DMS 273 (cell line): ENCODE measurements around the gene NR3C2.
"Not testable (repeated sequence)": the region's sequence is repeated elsewhere in the genome, so short reads cannot be mapped to it uniquely, and the experiment has no call there.

Experiments used
- DNase-seq: peaks from one replicate; lab custom pipeline; 2025; ENCODE audit not compliant: unreplicated experiment; lab: John Stamatoyannopoulos, UW

Gene NR3C2

DNA sequence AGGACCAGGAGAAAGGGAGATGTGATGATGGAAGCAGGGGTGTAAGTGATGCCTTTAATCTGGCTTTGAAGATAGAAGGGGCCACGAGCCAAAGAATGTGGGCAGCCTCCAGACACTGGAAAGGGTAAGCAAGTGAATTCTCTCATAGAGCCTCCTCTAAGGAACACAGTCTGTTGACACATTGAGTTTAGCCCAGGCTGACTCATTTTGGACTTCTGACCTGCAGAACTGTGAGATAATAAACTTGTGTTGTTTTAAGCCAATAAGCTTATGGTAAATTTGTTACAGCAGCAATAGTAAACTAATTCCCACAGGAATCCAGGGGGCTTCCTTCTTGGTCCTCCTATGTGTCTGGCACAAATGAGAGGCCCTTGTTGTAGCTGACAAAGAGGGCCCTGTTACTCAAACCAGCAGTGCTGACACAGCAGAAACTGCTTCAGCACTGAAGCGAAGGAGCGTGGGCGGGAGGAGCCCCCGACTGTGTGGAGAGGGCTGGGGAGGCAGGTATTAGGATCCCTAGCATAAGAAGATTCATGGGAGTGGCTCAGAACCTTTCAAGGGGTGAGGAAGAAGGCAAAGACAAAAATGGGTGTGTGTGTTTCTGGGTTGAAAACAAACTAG lies 268.7 kb downstream of the NR3C2 start:
- no peak for DNase-seq

DNA sequence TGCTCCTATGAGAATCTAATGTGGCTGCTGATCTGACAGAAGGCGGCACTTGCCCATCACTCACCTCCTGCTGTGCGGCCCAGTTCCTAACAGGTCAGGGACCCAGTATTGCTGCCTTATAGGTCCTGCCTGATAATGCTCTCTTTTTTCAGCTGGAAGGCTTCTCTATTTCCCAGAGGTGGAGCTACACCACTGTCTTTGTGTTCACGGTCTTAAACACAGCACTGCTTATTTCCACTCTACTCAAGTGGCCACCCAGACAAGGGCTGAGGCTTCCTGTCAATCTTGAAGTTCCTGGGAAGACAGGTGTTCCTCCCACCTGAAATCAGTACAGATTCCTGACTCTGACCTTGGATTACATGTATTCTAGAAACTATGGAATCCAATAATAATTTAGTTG lies 270.6 kb downstream of the NR3C2 start:
- no peak for DNase-seq

DNA sequence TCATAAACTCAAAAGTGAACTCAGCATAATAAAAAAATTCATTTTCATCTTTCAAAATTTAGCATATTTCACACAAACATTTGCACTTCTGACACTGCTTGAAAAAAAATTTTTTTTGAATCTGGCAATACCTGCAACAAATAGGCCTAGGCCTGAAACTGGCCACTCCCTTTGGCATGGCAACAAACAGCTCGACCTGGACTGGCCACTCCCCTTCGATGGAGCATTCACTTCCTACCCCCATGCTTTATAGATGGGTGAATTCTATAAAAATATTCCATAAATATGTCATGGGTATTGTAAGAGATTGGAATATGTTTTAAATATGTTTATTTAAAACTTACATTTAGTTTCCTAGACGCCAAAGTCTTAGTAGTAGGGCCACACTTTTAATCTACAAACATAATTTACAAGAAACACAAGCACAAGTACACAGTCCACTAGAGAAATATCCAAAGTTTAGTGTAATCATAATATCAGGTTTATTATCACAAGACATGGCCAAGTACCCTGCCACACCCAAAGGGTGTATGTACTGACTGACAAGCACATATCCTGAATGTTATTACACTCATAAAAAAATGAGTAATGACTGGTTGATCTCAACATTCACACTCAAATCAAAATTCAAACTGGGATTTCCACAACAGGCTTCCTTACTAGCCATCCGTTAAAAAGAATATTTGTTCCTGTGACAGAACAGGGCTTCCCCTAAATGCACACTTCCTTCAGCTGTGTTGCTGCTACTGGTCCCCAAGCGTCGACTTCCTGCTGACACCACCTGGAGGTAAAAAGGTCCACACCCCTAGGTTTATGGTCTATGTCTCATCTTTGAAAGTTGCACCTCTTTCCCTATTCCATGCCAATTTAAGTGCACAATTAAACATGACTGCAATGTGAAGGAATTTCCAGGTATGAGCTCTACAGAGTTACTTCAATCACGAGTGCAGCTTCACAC lies 271.5 kb downstream of the NR3C2 start:
- DNase-seq = no peak

DNA sequence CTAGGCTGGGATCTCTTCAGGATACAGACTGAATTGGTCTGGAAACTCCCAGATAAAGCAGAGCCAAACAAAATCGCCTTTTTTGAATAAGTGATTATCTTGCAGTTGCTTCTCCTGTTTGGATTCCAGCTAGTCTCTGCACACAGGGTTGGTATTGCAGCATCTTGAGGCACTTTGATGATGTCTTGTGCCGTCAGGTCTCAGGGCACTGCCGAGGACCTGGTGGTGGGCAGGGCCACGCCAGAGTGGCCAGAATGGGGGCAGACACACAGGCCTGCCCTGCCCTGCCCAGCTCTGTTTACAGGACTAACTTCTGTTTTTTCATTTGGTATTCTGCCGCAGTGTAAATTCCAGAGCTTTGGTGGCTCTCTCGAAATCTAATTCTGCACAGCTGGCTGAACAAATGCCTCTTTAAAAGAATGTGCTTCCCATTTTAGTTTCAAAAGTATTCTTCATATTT lies 276.1 kb downstream of the NR3C2 start:
- DNase-seq = no peak

DNA sequence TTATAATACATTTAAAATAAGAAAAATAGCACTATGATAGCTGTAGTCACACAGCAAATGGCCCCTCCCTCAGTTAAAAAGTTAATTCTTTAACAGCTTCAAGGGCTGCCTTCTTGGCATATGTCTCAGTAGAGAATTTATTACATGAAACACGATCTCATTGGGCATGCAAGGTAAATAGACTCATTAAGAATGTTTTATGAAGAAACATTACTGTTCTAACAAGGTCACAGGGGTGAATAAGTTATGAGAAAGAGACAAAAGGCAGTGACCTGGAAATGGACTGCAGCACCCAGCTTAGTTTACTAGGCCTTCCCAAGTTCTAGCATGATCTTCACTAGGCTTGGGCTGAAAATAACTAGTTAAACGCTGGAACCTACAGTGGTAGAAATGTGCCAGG lies 277.7 kb downstream of the NR3C2 start:
- DNase-seq = peak; percentile 15

DNA sequence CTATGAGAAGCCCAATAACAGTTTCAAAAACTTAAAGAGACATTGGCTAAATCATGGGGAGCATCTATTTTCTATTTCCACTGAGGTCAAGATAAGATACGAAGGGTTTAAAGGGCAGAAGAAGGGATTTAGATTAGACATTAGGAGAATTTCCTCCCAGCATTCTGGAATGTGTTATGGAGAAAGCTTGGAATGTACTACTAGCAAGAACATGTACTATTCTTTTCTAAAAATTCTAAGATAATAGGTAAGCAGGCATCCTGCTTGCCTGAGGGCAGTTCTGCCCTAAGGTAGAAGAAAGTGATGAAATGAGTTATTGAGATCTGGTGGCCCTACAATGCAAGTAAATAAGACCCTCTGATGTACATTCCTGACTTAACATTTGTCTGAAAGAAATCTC lies 279.2 kb downstream of the NR3C2 start:
- DNase-seq = no peak

DNA sequence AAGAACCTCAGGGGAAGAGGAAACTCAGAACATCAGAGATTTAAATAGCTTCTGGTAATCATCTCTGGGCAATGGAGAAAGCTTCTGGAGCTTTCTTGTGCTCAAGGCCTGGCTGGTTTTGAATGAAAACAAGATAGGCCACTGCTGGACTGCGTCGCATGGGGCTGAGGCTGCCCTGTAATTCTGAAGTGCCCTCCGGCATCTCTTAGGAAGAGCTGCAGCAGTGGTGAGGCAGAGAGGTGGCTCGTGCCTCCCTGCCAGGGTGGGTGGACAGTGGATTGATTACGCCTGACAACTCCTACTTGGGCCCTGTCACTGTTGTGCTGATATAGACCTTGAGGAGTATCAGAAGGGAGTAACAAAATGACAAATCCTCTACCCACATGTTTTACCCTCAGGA lies 279.7 kb downstream of the NR3C2 start:
- no peak for DNase-seq

DNA sequence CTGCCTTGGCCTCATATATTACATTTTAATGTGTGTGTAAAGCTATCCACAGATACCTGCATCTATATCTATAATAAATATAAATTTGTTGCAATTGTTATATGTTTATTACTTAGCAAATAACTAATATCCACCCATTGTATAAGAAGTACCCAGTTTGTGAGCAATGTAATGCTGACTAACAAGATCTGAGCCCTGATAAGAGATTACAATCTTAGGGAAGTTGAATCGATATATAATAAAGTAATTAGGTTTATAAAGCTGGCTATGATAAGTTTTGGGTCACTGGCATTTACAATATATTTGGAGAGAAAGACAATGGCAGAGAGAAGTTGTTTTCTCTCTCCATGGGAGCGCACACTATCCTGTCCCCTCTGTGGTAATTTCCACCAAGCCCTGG lies 280.6 kb downstream of the NR3C2 start:
- DNase-seq = no peak

DNA sequence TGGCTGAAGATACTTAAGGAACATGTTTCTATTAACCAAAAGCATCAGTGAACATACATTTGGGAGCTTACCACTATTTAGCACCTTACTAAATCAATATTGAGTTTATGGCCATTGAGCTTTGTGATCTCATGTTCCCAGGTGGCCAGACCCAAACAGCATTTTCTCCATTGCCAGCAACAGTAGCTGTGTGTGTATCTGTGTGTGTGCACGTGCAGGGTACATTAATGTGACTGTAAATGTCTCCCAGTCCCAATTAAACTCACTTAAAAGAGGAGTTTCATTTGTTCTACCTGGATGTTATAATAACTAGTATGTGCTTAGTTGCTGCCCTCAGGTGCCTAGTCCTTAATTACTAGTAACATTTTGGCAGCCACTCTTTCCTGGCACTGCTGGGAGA lies 282.4 kb downstream of the NR3C2 start:
- no peak for DNase-seq

DNA sequence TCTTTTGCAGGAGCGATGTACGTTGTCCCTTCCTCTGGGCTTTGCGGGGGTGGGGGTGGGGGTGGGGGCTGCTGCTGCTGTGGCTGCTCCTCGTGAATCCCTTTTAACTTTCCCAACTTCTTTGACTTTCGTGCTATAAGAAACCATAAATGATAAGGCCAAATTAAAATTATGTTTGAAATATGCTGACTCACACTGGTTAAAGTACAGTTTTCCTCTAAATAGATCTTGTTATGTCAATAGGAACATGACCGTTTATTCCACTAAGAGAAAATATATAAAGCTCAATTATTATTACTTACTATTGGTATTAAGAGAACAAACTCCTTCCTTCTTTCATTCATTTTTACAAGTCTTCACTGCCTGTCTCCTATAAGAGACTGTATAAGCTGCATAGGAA lies 287.4 kb downstream of the NR3C2 start:
- no peak for DNase-seq

DNA sequence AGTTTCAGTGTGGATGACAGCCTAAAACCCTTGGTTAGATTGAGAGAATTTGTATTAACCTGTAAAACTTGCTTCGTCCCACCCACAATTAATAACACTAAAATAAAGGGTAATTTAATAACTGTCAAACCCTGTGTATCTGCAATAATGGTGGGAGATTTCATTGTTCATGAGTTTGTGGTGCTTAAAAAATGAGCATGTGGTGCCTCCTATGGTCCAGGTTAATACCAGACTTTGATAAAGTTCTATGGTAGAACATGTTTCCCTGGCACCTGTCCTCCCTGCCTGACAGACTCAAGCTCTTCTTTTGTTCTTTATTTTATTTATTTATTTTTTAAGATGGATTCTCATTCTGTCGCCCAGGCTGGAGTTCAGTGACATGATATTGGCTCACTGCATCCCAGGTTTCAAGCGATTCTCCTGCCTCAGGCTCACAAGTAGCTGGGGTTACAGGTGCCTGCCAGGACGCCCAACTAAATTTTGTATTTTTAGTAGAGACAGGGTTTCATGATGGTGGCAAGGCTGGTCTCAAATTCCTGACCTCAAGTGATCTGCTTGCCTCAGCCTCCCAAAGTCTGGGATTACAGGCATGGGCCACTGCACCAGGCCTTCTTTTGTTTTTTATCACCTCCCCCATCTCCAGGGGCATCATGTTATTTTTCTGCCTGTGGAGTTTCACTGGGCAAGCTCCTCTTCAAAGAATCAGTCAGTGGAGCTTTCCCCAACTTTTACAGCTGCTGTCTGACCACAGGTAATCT lies 289.2 kb downstream of the NR3C2 start:
- peak; percentile 1 for DNase-seq

DNA sequence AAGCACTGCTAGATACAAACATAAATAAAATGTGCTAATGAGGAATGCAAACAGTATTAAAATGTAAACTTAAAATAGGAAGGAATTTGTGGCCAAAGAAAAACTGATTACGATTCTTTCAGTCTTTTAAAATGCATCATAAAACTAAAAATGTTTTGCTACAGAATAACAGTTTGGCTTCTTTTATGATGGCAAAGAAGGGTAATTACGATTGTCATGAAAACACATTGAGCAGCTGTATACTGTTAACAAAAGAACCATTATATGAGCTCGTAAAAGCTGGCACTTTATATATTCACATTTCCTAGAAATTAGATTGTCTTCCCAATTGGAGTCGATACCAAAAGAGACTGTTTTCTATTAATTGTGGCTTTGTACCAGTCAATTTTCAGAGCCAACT lies 290.4 kb downstream of the NR3C2 start:
- DNase-seq = no peak

DNA sequence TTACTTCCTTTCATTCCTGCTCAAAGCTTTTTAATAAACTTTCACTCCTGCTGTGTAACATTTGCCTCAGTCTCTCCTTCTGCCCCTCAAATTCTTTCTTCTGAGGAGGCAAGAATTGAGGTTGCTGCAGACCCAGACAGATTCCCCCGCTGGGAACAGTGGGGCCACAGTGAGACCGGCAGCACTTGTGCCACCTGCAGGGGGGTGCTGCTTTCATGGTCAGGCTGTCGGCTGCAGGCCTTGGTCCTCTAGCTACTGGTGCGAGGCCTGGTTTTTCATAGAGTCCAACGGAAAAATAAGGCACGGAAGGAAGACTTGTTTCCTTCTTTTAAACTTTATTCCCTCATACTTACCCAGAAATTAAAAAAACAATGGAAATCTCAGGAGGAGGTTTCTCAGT lies 296.7 kb downstream of the NR3C2 start:
- DNase-seq = no peak

DNA sequence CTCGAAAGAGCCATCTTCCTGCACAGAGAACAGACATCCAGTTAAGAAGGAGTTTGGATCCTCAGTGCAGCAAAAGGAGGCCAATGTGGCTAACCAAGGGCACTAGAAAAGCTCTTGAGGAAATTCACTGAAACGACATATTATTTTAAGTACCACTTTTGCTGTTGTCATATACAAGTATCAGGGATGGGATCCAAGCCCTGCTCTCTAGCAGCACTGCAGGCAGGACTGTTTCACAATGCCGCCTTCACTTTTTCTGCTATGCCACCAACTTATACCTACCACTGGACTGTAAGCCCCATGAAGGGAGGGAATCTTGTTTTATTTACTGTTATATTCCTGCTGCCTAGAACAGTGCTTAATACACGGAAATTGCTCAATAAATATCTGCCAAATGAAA lies 299.0 kb downstream of the NR3C2 start:
- DNase-seq = no peak

DNA sequence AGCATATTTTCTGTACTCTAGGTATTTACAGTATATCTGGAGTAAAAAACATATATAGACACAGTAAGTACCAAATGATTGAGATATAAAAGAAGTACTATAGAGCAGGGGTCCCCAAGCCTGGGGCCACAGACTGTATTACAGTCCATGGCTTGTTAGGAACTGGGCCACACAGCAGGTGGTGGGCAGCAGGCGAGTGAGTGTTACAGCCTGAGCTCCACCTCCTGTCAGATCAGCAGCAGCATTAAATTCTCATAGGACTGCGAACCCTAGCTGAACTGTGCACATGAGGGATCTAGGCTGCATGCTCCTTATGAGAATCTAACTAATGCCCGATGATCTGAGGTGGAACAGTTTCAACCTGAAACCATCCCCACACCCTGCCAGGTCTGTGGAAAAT lies 300.7 kb downstream of the NR3C2 start:
- DNase-seq = no peak

DNA sequence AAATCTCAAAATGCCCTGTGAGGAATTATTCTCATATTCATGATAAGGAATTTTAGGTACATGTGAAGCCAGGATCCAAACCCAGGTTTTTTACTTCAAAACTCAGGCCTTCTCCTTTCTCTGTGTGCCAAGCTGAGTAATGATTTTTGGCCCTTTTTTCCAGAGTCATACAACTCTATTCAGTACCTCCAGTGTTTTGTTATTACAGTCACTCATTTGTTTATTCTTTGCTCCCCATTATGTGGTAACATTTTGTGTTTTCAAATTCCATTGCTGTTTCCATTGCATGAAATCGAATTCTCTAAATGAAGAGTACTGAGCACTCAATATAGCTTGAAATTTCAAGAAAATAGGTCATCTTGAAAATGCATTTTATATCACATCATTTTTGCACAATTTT lies 315.4 kb downstream of the NR3C2 start:
- DNase-seq = no peak

DNA sequence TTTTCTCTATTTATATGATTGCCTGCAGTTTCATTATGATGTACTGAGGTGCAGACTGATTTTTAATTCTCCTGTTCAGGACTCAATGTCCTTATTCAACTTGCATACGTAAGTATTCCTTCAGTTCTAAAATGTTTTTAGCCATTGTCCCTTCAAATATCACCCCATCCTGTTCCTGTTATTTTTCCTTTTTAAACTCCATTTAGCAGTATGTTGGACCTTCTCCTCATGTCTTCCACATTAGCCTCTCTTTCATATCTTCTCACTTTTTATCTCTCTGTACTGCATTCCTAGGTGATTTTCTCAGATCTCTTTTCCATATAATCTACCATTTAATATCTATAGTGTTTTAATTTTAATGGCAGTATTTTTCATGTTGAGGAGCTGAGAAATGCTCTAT lies 317.7 kb downstream of the NR3C2 start:
- DNase-seq = no peak

DNA sequence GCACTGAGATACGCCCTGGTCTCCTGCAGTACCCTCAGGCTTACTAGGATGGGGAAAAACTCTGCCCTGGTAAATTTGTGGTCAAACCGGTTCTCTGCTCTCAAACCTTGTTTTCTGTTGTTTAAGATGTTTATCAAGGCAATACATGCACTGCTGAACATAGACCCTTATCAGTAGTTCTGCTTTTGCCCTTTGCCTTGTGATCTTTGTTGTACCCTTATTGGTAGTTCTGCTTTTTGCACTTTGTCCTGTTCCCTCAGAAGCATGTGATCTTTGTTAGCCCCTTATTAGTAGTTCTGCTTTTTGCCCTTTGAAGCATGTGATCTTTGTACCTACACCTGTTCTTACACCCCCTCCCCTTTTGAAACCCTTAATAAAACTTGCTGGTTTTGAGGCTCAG lies 319.1 kb downstream of the NR3C2 start:
- not testable (repeated sequence) for DNase-seq

DNA sequence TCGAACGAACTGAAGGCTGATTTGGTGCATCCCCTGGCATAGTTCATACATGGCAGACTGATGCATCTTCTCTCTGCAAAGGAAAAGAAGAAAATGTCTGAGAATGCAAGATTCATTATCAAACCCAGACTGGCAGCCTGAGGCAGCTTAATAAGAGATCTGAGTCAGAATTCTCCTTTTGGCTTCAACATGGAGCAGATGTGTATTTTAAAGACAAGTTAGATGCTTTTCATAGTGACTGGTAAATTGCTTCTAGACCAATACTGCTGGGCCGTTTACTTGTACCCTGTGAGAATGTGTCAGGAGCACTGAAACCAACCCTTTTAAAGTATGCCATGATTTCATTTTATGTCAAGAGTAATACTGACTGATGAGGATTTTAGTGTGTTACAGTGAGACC lies 322.0 kb downstream of the NR3C2 start:
- no peak for DNase-seq

DNA sequence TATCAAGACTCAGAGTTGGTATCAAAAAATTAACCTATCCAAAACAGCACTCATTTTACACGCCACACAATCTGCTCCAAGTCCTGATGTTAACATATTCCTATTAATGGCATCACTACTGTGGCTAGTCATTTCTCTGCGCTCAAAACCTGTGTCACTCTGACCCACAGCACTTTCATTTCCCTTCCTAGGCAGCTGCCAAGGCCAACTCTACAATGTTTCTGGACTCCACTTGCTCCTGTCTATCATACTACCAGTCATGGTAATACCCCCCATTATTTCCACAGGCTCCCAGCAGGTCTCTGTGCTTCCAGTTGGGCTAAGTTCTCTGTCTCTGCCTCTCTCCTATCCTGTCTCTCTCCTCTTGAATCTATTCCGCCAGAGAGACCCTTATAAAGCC lies 323.6 kb downstream of the NR3C2 start:
- DNase-seq = no peak

DNA sequence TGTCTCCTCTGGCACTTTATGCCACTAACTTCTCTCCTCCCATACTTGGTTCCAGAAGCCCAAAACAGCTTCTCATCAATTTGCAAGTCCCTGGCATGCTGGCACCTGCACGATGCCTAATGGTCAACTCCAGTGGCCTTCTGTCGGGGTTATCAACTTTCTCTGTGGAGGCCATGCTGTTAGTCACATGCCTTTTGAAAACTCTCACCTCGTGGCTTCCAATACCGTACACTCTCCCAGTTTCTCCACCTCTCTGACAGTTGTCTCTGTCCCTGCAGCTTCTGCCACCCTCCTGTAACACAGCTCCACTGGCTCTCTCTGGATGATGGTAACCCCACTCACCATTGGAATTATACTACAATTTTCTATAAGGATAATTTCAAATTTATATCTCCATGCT lies 324.0 kb downstream of the NR3C2 start:
- no peak for DNase-seq

DNA sequence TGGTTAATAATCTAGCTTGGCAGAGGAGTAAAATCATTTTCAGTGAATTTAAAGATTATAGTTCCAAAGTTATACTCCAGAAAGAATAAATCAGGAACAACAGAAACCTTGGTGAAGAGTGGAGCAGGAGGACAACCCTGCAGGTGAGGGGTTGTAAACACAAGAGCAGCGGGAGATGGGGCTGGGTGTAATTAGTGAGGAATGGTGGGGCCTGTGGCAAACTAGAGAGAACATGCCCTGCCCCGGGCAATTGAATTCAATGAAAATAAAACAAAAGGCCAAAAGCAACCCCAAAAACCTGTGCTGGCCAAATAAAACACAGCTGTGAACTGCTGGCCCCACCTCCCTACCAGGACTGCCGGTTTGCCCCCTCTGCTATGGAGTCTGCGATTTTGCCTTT lies 325.2 kb downstream of the NR3C2 start:
- peak; percentile 1 for DNase-seq
